HepG2 (cell line): ENCODE data around the gene SAC3D1. TPM values are rescaled to one million over a fixed set of nuclear protein-coding genes. Genes with fewer than 3 reads are reported as not detected.

ENCODE experiments used
- BORCS8-MEF2B ChIP-seq: sonication (generic); formaldehyde crosslinking; IDR thresholded peaks from 2 replicates; pipeline ENCODE4 v1.8.0; 2022; ENCODE audit warnings: mild to moderate bottlenecking, missing genetic modification reagents
- DNMT3B ChIP-seq: conservative IDR thresholded peaks from 2 replicates; pipeline ENCODE4 v1.6.1; 2016; ENCODE audit warnings: missing biosample characterization, control low read depth
- ELF3 ChIP-seq: IDR thresholded peaks from 2 replicates; pipeline ENCODE4 v1.6.1; 2016; ENCODE audit warnings: missing genetic modification reagents, missing compliant biosample characterization
- GLI4 ChIP-seq: sonication (generic); formaldehyde crosslinking; IDR thresholded peaks from 2 replicates; pipeline ENCODE4 v1.5.1; 2020; ENCODE audit warnings: missing genetic modification reagents, mild to moderate bottlenecking, moderate library complexity, borderline replicate concordance
- GZF1 ChIP-seq: sonication (generic); formaldehyde crosslinking; IDR thresholded peaks from 2 replicates; pipeline ENCODE4 v1.5.1; 2020; ENCODE audit warnings: mild to moderate bottlenecking, missing genetic modification reagents
- HES4 ChIP-seq: sonication (generic); formaldehyde crosslinking; IDR thresholded peaks from 2 replicates; pipeline ENCODE4 v1.9.0; 2021; ENCODE audit warnings: mild to moderate bottlenecking, missing genetic modification reagents, borderline replicate concordance
- KLF6 ChIP-seq: IDR thresholded peaks from 2 replicates; pipeline ENCODE4 v1.8.0; 2016; ENCODE audit warnings: missing biosample characterization, missing genetic modification reagents
- LCORL ChIP-seq, 2 experiments: fragments of 450-650 bp in 1 of 2; sonication (generic) in 1 of 2; formaldehyde crosslinking in 1 of 2; IDR thresholded peaks; 2 replicates each; pipeline versions ENCODE4 v1.5.0 to v1.6.1; 2017 to 2020; ENCODE audit warnings: antibody characterized with exemption in 1 of 2, missing genetic modification reagents in 1 of 2
- NFAT5 ChIP-seq: sonication (generic); formaldehyde crosslinking; IDR thresholded peaks from 2 replicates; pipeline ENCODE4 v1.4.0; 2020; ENCODE audit warnings: missing genetic modification reagents
- RBM22 ChIP-seq: fragments of 200-400 bp; formaldehyde crosslinking; optimal IDR thresholded peaks from 2 replicates; pipeline ENCODE3; 2017; ENCODE audit warnings: mild to moderate bottlenecking, low read length, moderate library complexity
- RFXAP ChIP-seq: sonication (generic); formaldehyde crosslinking; IDR thresholded peaks from 2 replicates; pipeline ENCODE4 v1.4.0; 2020; ENCODE audit warnings: missing genetic modification reagents, borderline replicate concordance
- TEAD3 ChIP-seq: optimal IDR thresholded peaks from 2 replicates; pipeline ENCODE3; 2016; ENCODE audit warnings: borderline replicate concordance
- ZEB1 ChIP-seq: IDR thresholded peaks from 2 replicates; pipeline ENCODE4 v1.6.1; 2012; ENCODE audit warnings: mild to moderate bottlenecking, low read depth, inconsistent platforms; ENCODE audit not compliant: insufficient replicate concordance
- ZFX ChIP-seq: sonication (generic); formaldehyde crosslinking; IDR thresholded peaks from 2 replicates; pipeline ENCODE4 v1.4.0; 2020; ENCODE audit warnings: mild to moderate bottlenecking, low read depth, missing genetic modification reagents, moderate library complexity
- ZSCAN9 ChIP-seq: IDR thresholded peaks from 2 replicates; pipeline ENCODE4 v1.6.1; 2016; ENCODE audit warnings: borderline replicate concordance
- polyA plus RNA-seq, 8 experiments: library from polyadenylated mRNA; depleted of rRNA in 3 of 8; stranded (reverse) in 7 of 8; unstranded in 1 of 8; fragments of >200 nt; fragmentation: Illumina TruSeq in 4 of 8; extraction: Trizol in 4 of 8; gene quantifications; 2 replicates each; pipeline versions ENCODE4 v1.2.1 to v1.2.3, GENCODE V29; 2011 to 2016; ENCODE audit warnings: low read depth in 4 of 8, missing spikeins in 1 of 8, mixed read lengths in 1 of 8; ENCODE audit not compliant: insufficient read depth in 1 of 8
- total RNA-seq, 5 experiments: library from RNA; depleted of rRNA; stranded (reverse); fragments of >200 nt; fragmentation: Illumina TruSeq; extraction: Trizol; gene quantifications; 2 replicates each; pipeline ENCODE4 v1.2.3, GENCODE V29; 2016; ENCODE audit warnings: low read depth in 1 of 5
- TF ChIP-seq, protein P1 (sequence below): IDR thresholded peaks from 2 replicates; pipeline ENCODE4 v1.4.0; 2020; ENCODE audit warnings: mild to moderate bottlenecking, missing genetic modification reagents
- TF ChIP-seq, protein P2 (sequence below): sonication (generic); formaldehyde crosslinking; IDR thresholded peaks from 2 replicates; pipeline ENCODE4; 2020; ENCODE audit warnings: missing genetic modification reagents, mild to moderate bottlenecking, borderline replicate concordance

SAC3D1 gene
- total and polyA plus RNA-seq, 2 of the 13 experiments (the other 11 are each of a cell fraction or from before 2014, with no cell fraction given): 7.4 to 36.3 TPM

GRCh38 chr11:65013130-65013887 lies 27.7 kb upstream of the SAC3D1 start (continued):
- TF ChIP-seq, protein P1, sequence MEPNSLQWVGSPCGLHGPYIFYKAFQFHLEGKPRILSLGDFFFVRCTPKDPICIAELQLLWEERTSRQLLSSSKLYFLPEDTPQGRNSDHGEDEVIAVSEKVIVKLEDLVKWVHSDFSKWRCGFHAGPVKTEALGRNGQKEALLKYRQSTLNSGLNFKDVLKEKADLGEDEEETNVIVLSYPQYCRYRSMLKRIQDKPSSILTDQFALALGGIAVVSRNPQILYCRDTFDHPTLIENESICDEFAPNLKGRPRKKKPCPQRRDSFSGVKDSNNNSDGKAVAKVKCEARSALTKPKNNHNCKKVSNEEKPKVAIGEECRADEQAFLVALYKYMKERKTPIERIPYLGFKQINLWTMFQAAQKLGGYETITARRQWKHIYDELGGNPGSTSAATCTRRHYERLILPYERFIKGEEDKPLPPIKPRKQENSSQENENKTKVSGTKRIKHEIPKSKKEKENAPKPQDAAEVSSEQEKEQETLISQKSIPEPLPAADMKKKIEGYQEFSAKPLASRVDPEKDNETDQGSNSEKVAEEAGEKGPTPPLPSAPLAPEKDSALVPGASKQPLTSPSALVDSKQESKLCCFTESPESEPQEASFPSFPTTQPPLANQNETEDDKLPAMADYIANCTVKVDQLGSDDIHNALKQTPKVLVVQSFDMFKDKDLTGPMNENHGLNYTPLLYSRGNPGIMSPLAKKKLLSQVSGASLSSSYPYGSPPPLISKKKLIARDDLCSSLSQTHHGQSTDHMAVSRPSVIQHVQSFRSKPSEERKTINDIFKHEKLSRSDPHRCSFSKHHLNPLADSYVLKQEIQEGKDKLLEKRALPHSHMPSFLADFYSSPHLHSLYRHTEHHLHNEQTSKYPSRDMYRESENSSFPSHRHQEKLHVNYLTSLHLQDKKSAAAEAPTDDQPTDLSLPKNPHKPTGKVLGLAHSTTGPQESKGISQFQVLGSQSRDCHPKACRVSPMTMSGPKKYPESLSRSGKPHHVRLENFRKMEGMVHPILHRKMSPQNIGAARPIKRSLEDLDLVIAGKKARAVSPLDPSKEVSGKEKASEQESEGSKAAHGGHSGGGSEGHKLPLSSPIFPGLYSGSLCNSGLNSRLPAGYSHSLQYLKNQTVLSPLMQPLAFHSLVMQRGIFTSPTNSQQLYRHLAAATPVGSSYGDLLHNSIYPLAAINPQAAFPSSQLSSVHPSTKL (CRISPR knock-in tag): peak; percentile 27; the same call in 1 of the 2 replicates
- TF ChIP-seq ZFX: peak; percentile 64; the same call in 1 of the 2 replicates
- peak; percentile 3 for TF ChIP-seq TEAD3
- TF ChIP-seq GZF1 (CRISPR knock-in tag): 0 out of 2 replicates have a peak, but pooled peaks have one; percentile 47
- TF ChIP-seq KLF6 (CRISPR knock-in tag): 0 out of 2 replicates have a peak, but pooled peaks have one; percentile 19
- TF ChIP-seq LCORL (IDR thresholded peaks at IDR 0.05): no peak
- peak; percentile 82 for TF ChIP-seq LCORL (CRISPR knock-in tag; IDR thresholded peaks at IDR 0.05)
- 0 out of 2 replicates have a peak, but pooled peaks have one; percentile 59 for TF ChIP-seq HES4
- TF ChIP-seq DNMT3B (CRISPR knock-in tag): no peak
- TF ChIP-seq, protein P2, sequence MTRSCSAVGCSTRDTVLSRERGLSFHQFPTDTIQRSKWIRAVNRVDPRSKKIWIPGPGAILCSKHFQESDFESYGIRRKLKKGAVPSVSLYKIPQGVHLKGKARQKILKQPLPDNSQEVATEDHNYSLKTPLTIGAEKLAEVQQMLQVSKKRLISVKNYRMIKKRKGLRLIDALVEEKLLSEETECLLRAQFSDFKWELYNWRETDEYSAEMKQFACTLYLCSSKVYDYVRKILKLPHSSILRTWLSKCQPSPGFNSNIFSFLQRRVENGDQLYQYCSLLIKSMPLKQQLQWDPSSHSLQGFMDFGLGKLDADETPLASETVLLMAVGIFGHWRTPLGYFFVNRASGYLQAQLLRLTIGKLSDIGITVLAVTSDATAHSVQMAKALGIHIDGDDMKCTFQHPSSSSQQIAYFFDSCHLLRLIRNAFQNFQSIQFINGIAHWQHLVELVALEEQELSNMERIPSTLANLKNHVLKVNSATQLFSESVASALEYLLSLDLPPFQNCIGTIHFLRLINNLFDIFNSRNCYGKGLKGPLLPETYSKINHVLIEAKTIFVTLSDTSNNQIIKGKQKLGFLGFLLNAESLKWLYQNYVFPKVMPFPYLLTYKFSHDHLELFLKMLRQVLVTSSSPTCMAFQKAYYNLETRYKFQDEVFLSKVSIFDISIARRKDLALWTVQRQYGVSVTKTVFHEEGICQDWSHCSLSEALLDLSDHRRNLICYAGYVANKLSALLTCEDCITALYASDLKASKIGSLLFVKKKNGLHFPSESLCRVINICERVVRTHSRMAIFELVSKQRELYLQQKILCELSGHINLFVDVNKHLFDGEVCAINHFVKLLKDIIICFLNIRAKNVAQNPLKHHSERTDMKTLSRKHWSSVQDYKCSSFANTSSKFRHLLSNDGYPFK: no peak
- 0 out of 2 replicates have a peak, but pooled peaks have one; percentile 9 for TF ChIP-seq BORCS8-MEF2B (CRISPR knock-in tag)
- no peak for TF ChIP-seq GLI4 (CRISPR knock-in tag)
- TF ChIP-seq ZEB1: peak; percentile 59
- no peak for TF ChIP-seq RFXAP (CRISPR knock-in tag)
- TF ChIP-seq NFAT5 (CRISPR knock-in tag): no peak
- TF ChIP-seq RBM22: no peak
- 0 out of 2 replicates have a peak, but pooled peaks have one; percentile 8 for TF ChIP-seq ZSCAN9 (CRISPR knock-in tag)
- peak; percentile 22; the same call in 1 of the 2 replicates for TF ChIP-seq ELF3 (CRISPR knock-in tag)
